ENCODE measurements around the gene ASB6.
"Not testable (repeated sequence)": the region's sequence is repeated elsewhere in the genome, so short reads cannot be mapped to it uniquely, and the experiment has no call there.

The ASB6 gene

DNA sequence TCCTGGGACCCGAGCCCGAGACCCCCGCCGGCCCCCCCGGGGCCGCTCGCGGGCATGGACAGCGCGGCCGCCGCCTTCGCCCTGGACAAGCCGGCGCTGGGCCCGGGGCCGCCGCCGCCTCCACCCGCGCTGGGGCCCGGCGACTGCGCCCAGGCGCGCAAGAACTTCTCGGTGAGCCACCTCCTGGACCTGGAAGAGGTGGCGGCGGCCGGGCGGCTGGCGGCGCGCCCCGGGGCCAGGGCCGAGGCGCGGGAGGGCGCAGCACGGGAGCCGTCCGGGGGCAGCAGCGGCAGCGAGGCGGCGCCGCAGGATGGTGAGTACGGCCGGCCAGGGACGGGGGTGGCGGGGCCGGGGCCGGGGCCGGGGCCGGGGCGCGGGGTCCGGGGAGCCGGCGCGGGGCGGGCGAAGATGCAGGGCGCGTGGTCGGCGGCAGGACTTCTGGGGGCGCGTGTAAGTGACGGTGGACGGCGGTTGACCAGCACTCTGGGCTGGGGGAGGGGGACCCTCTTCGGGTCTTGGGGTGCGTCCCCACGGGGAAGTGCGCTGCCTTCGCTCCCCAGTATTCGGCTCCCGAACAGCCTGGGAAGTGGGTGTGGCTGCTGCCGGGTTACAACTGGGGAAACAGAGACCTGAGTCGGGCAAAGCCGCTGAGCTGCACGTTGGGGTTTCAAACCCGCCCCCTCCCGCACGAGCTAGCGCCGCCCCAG, 24.0 kb upstream of the ASB6 start:
- no peak for DNase-seq

DNA sequence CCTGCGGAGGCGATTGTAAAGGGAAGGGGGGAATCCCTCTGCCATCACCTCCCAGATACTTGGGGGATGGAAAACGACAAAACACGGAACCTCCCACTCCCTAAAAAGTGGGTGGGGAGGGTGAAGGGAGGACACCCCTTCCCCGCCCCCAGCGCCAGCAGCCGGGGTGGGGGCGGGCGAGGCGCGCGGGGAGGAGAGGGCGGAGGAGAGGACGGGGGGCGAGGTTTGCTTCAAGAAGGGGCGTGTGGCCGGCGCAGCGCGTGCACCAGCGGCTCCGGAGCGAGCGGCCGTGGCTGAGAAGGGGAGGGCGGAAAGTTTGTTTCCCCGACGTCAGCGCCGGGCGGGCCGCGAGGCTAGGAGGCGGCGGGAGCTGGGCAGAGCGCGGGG, 23.4 kb upstream of the ASB6 start, which contains the start of gene PRRX2:
PRRX2 (plus strand) TSS at position 259 of the 387 bp plus-strand sequence. CDS start 221 bp downstream, outside the sequence.
- DNase-seq, result no peak

DNA sequence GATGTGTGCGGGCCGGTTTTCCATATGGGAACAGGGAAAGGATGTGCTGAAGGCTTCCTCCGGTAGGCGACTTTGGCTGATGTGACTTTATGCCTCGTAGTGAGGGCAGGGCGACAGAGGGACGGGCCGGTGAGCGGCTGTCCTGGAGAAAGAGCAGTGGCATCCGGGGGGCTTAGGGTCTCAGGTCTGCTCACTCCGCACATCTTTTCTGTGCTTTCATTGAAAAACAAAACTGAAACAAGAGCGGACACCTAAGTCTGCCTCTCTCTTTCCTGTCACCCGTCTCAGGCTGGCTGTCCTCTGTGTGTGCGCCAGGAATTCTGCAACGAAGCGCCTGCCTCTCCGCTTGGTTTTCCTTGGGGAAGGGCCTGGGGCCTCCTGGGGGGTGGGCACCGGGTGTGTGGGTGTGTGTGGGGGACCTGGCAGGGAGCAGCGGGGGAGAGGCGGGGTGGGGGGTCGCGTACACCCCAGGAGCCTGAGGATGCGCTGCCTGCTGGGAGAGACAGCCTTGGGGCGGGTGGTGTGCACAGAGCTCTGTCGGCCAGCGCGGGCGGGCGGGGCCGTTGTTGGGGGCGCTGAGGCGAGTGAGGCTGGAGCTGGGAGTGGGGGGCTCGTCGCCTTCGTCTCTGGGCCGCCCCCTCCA, 22.9 kb upstream of the ASB6 start:
- no peak for DNase-seq

- DNase-seq, result not testable (repeated sequence)
Measured at GRCh38 chr9:129662239-129662638, 20.3 kb upstream of the ASB6 start.

GRCh38 chr9:129661029-129661428, 19.1 kb upstream of the ASB6 start:
- DNase-seq, result no peak

DNA sequence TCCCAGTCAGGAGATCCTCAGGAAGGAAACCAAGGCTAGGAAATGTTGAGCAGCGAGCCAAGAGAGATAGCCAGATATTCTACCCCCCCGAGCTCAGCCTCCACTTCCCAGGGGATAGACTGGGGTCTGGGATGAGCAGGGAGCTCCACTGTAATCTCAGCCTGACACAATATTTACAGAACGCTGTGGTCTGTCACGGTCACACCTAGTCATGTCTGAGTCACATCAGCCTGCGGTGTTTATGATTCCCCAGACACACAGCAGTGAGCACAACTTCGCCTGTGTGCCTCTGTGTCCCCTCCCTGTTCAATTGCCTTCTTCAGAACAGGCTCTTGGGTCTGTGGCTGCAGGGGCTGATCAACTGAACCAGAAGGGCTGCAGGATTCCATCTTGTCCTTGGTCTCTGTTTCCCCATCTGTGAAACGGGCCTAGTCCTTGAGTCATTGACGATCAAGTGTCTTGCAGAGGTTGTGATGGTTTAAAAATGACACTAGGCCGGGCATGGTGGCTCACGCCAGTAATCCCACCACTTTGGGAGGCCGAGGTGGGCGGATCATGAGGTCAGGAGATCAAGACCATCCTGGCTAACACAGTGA, 14.9 kb upstream of the ASB6 start:
- DNase-seq, result no peak

GRCh38 chr9:129655696-129656095, 13.7 kb upstream of the ASB6 start:
- DNase-seq, result no peak

DNA sequence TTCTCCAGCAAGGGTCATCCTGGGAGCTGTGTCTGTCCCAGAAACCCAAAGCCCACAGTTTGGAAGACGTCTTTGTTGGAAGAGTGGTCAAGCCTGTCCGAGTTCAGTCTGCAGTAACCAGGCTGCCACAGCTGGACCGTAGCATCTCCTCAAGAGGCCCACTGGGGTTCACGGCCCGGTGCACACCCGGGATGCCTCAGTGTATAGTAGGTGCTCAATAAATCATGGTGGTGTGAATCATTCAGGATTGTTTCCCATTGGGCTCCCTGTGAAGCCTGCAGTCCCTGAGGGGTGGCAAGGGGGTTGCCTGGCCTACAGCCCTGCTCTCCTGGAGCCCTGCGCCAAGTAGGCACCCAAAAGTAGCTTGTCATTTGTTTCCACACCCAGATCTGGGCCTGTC, 13.2 kb upstream of the ASB6 start:
- no peak for DNase-seq

DNA sequence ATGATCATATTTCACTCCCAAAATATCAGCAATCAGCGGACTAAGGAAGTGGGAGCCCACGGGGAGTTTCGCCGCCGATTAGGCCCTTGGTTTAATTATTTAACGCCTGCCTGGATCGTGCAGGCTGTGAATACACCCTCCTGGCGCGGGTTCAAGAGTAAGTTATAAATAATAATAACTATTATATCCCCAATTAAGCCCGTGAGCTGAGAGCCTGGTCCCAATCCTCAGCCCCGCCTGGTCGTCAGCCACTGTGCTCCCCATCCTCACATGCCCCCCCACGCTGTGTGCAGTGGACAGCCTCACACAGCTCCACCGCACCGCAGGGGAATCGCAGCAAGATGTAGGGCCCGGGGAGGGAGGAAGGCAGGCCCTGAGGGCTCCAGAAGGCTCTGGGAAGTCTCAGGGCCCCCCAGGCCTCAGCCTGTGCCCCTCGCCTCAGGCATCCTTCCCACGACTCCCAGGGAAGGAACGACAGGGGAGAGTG, 12.6 kb upstream of the ASB6 start:
- DNase-seq, result no peak

GRCh38 chr9:129653823-129654553, 12.0 kb upstream of the ASB6 start:
- DNase-seq, result no peak

DNA sequence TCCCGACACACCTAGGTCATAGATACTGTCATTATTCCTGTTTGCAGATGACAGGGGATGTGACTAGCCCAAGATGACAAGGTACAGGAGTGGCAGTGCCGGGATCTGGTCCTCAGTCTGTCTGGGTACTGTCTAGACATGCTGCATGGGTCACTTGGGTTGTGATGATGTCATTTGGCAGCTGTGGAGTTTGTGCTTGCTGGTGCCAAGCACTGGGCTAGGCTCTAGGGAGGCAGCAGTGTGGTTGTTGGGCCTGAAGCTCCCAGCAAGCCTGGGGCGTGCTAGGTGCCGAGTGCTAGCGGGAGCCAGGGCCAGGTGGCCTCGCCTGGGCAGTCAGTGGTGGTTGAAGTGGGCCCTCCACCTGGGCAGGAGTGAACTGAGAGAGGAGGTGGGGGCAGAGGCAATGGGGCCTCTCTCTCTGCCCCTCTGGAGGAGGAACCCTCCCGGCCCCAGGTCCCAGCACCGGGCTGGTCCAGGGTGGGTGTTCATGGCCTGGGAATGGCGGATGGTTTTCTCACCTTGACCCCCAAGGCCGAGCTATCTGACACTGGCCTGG, 8.8 kb upstream of the ASB6 start:
- no peak for DNase-seq

DNA sequence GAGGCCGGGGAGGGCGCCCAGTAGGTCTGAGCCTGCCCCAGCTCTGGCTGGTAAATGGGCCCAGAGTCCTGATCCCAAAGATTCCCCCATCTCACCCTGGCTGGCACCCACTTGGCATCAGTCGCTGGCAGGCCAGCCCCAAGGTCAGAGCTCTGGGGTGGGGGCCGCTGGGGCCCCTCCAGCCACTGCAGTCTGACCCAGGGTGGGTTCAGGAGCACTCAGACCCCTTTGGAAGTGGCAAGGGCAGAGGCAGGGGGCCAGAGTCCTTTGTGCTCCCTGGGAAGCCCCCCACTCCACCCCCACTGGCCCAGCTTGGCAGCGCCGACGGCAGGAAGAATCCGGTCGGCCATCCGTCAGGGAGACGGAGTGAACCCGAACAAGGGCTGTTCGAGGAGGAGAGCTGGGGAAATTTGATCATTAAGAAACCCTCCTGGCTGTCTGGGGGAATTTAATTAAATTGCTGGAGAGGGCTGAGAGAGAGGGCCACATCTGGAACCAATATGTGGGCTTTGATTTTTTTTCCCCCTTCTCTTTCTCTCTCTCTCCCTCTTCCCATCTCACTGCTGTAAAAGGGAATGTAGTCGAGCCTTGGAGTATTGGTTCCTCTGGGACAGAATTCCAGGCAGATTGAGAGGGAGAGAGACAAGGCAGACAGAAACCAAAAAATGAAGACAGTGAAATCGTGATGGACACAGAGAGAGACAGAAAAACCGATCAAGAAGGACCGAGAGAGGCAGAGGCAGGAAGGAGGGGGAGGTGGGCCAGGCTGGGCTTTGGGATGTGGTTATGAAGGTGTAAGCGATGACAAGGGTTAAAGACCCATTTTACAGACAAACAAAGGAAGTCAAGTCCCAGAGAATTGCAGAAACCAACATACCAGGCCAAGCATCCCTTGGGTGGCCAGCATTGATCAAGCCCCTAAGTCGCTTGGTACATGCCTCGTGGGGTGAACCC, 8.1 kb upstream of the ASB6 start:
- DNase-seq, result no peak

- DNase-seq, result no peak
Measured at GRCh38 chr9:129648764-129649115, 6.8 kb upstream of the ASB6 start.

GRCh38 chr9:129648092-129648763, 6.3 kb upstream of the ASB6 start:
- DNase-seq, result no peak

DNA sequence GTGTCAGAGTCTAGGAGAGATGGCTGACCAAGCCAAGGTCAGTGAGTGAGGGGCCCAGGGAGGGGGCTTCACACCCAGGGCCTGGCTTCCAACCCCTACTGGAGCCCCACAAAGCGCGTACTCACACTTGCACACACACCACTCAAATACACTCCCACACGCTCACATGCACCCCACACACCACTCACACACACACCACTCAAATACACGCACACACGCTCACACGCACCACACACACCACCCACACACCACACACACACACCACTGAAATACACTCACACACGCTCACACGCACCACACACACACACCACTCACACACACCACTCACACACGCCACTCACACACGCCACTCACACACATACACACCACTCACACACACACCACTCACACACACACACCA, 5.7 kb upstream of the ASB6 start:
- no peak for DNase-seq

GRCh38 chr9:129646654-129647053, 4.7 kb upstream of the ASB6 start:
- no peak for DNase-seq

- no peak for DNase-seq
Measured at GRCh38 chr9:129646252-129646651, 4.3 kb upstream of the ASB6 start.

- DNase-seq, result no peak
Measured at GRCh38 chr9:129644902-129645301, 3.0 kb upstream of the ASB6 start.

DNA sequence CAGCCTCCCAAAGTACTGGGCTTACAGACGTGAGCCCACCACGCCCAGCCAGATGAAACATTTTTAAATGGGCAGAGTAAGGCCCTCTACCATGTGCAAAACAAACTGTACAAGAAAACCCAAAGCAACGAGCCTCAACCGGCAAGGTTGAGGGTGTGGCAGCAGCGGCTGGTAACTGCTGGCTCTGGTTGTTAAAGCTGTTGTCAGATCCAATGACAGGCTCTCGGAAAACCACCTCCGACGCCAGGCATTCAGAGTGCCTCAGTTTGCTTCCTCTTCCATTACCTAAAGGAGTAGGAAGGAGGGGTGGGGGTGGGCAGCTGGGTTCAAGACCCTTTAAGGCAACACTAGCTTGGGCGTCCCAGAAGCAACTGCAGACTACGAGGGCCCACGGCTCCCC, 2.4 kb upstream of the ASB6 start:
- no peak for DNase-seq

- DNase-seq, result no peak
Measured at GRCh38 chr9:129643706-129644105, 1.8 kb upstream of the ASB6 start.

Measured in NCI-H1417 treated with DMSO at 0.1 percent for 48 hours (cell line).